Loucy (cell line): Measurements from ENCODE around the gene GZMM.

Experiments used
- EZH2phosphoT487 ChIP-seq: fragments of 200-600 bp; IDR thresholded peaks from 2 replicates; pipeline ENCODE4 v1.6.1; 2018; ENCODE audit warnings: antibody characterized with exemption, mild to moderate bottlenecking, moderate library complexity, borderline replicate concordance
- TF ChIP-seq, protein P1 (sequence below): fragments of 200-600 bp; sonication (generic); conservative IDR thresholded peaks from 2 replicates; pipeline ENCODE4 v1.5.1; 2014; ENCODE audit warnings: mild to moderate bottlenecking, antibody characterized with exemption, low read length

DNA sequence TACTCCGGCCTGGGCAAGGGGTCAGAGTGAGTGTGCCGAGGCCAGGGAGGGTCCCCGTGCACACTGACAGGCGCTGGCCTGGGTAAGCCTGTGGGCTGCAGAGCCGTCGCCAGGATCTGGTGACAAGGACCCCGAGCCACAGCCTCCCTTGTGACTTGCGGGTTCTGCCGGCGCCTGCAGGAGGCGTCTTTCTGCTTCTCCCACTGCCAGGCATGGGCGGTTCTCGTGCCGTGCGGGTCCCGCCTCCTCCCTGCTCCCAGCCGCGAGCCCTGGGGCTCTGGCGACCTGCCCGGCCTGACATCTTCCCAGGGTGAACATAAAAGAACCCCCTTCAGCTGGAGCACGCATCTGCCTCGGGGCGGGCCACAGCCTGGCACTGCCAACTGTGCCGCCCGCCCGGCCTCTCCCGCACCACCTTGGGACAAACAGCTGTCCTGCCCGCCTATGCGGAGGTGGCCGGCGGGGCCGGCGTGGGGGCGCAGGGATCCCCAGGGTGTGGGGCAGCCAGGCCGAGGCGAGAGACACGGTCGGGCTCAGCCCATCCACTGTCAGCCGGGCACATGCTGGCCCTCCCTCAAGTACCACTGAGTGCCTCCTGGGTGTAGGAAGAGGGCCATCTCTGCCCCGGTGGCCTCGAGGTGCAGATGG is 44.4 kb downstream of the GZMM start:
- TF ChIP-seq, protein P1, sequence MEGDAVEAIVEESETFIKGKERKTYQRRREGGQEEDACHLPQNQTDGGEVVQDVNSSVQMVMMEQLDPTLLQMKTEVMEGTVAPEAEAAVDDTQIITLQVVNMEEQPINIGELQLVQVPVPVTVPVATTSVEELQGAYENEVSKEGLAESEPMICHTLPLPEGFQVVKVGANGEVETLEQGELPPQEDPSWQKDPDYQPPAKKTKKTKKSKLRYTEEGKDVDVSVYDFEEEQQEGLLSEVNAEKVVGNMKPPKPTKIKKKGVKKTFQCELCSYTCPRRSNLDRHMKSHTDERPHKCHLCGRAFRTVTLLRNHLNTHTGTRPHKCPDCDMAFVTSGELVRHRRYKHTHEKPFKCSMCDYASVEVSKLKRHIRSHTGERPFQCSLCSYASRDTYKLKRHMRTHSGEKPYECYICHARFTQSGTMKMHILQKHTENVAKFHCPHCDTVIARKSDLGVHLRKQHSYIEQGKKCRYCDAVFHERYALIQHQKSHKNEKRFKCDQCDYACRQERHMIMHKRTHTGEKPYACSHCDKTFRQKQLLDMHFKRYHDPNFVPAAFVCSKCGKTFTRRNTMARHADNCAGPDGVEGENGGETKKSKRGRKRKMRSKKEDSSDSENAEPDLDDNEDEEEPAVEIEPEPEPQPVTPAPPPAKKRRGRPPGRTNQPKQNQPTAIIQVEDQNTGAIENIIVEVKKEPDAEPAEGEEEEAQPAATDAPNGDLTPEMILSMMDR: peak; percentile 61
- TF ChIP-seq EZH2phosphoT487: no peak
